NAMALWA (cell line): ENCODE results near the gene RUSF1.
A peak's percentile ranks its signal among the peaks of the same experiment; 100 is the strongest.
"Not testable (repeated sequence)": the region's sequence is repeated elsewhere in the genome, so short reads cannot be mapped to it uniquely, and the experiment has no call there.

Experiments
- DNase-seq: peaks from one replicate; pipeline ENCODE4 v3.0.0-alpha.2; 2015; ENCODE audit warnings: low spot score

Gene RUSF1

DNA sequence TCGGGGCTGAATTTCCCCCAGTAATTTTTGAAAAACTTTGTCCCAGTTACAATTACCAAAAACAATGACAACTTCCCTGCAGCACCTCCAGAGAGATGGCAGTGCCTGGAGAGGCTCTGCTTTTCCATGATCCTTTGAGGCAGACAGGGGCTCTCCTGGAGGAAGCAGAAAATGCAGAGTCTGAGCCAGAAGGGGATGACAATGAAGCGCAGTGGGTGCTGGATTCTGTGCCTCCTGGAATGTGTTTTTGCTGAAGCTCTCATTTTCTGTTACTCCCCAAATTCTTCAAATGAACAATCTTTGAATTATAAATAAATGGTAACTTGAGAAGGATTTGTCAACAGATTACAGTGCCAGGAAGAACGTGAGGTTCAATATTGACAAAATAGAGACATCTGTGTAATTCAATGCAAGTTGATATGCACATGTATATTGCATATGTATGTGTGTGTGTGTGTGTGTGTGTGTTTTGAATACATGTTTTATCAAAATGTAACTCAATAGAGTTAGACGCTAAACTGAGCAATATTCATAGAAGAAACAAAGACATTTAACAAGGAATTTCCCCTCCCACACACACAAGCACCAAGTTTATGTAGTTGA, 9.7 kb upstream of the RUSF1 start:
- no peak for DNase-seq

DNA sequence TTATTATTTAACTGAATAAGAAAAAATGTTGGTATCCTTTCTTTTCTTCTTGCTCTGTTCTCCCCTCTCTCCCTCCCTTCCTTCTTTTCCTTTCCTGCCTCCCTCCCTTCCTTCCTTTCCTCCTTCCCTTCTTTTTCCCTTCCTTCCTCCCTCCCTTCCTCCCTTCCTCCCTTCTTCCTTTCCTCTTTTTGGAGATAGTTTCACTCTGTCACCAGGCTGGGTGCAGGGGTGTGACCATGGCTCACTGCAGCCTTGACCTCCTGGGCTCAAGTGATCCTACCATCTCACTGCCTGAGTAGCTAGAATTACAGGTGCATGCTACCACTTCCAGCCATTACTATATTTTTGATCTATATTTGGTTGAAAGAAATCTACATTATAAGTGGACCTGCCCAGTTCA, 5.7 kb upstream of the RUSF1 start:
- no peak for DNase-seq

DNA sequence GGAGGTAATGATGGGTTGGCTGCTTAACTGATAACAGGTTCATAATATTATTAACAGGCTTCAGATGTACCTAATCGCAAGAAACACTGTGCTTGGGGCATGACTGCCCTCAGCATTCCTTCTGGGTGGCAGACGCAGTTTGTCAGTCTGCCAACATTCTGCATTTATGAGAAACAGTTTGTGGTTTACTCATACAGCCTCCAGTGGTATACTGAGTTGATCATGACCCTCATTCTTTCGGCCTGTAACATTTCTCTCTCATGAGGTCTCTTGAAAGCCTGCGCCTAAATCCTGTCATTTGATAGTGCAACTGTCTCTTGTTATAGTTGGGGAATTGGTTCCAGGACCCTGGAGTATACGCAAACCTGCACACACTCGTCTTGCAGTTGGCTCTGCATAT, 4.9 kb upstream of the RUSF1 start:
- DNase-seq: no peak

DNA sequence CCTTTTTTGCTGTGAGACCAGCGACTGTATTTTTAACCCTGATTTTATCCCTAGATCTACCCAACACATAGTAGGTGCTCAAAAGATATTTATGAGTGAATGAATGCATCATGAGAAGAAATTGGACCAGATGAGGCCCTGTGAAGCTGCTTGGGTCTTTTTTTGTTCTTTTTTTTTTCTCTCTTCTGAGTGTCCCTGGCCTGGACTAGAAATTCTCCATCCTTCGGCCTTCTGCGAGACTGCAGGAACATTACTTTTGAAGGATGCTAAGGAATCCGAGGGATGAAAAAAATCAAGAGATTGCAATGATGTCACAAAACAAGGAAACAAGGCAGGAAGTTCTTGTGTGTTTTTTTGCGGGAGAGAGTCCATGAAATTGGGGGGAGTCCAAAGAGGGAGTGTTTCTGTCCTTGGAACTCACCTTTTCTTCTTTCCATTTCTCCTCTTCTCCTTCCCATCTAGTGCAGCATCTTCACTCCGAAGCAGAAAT, 560 bp upstream of the RUSF1 start:
- DNase-seq: no peak

DNA sequence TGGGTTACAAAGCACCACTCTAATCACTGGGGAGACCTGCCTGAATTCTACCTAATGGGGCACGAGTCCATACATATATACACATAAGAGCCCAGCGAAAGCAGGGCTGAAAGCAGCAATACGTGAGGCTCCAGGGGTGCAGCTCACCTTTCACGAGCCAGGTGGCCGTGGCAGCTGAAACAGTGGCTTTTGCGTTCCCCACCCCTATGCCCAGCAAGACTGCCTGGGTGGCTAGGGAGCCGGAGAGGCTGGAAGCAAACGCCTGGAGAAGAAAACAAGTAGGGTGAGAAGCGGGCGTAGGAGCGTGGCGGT, 618 bp downstream of the RUSF1 start:
- DNase-seq: peak; percentile 37

DNA sequence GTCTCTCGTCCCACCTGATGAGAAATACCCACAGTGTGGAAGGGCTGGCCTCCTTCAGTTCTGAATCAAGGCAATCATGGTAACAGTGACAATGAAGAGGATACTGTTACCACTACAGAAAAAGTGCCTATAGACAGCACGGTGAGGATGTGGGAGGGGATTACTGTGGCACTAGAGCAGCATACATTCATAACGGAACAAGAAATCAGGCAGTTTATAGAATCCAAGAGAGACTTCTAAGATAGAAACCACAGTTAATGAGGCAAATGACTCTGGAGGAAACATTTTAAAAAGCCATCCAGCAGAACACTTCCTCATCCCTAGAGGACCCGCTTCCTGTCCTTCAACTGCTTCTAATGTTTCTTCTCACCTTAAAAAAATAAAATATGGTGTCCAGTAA, 2.7 kb downstream of the RUSF1 start:
- no peak for DNase-seq

DNA sequence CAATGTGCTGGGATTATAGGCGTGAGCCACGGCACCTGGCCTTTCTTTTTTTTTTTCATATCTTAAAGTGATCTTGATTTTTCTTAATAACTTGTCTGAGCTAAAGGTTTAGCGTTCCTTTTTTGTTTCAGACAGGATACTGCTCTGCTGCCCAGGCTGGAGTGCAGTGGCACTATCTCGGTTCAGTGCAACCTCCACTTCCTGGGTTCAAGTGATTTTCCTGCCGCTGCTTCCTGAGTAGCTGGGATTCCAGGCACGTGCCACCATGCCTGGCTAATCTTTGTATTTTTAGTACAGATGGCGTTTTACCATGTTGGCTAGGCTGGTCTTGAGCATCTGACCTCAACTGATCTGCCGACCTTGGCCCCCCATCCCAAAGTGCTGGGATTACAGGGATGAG, 4.0 kb downstream of the RUSF1 start:
- no peak for DNase-seq

DNA sequence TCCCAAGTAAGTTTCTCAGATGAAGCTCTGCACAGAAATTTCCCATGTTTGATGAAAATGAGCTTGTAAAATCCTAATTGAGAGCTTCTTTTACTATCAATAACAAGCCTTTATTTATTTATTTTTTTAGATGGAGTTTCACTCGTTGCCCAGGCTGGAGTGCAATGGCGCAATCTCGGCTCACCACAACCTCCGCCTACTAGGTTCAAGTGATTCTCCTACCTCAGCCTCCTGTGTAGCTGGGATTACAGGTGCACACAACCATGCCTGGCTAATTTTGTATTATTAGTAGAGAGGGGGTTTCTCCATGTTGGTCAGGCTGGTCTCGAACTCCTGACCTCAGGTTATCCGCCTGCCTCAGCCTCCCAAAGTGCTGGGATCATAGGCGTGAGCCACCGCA, 4.6 kb downstream of the RUSF1 start:
- DNase-seq: not testable (repeated sequence)

DNA sequence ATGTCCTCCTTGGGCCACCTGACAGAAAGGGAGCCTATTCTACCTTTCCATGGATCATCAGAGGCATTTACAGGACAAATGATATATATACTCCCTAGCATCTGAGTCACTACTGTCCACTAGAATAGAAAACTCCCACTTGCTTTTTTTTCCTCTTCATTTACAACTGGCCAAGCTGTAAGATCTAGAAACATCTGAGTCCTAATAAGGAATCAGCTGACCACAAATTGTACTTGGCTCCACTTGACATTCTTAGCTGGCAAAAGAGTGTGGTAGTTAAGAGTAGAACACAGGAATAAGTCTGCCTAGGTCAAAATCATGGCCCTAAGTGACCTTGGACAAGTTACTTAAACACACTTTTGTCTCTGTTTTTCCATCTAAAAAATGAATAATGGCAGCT, 5.2 kb downstream of the RUSF1 start:
- DNase-seq: no peak

DNA sequence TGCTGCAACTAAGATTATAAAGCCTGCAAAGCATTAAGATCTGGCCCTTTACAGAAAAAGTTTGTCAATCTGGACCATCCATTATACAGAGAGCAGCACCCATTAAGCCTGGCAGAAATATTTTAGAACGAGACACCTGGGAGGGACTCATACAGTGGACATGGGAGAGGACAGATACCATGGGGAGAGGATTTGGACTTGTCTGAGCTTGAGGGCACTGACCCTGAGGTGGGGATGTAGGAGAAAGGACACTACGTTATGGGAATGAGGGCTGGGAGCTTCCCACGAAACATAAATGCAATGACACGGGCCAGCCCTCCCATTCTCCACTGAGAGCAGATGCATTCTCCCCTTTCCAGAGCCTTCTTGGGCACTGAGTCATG, 6.2 kb downstream of the RUSF1 start:
- DNase-seq: no peak

DNA sequence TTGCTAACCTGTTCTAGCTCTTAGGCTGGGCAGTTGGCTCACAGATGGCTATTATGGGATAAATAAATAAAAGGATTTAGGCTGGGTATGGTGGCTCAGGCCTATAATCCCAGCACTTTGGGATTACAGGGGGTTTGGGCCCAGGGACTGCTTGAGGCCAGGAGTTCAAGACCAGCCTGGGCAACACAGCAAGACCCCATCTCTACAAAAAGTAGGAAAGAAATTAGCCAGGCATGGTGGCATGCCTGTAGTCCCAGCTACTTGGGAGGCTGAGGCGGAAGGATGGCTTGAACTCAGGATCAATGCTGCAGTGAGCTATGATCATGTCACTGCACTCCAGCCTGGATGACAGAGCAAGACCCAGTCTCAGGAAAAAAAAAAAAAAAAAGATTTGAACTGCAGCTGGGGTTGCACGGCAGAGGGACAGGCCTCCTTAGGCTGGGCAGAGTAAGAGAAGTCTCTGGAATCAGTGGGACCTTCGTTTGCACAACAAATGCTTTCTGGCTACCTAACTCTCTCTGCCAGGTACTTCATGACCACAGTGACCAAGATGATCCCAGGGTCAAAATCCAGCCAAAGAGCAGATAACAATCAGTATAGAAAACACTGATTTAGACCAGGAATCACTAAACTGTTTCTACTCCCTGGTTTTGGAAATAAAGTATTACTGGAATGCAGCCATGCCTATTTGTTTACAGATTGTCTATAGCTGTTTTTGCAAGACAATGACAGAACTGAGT, 6.8 kb downstream of the RUSF1 start:
- no peak for DNase-seq

DNA sequence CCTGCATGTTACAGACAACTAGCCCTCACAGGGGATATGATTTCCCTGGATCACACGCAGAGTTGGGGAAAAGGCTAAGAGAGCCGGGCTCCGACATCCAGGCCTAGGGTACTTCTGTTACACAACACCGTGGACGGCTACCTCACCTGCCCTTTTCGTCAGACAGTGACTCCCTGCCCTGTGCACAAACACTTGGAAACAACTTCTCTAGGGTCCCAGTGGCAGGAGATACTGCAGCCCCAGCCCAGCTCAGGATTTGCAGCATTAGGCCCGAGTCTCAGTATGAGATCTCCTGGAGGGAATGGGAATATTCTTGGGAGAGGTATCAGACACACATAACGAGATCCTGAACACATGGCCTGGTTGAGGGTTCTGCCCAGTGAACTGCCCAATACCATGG, 8.3 kb downstream of the RUSF1 start:
- DNase-seq: no peak

DNA sequence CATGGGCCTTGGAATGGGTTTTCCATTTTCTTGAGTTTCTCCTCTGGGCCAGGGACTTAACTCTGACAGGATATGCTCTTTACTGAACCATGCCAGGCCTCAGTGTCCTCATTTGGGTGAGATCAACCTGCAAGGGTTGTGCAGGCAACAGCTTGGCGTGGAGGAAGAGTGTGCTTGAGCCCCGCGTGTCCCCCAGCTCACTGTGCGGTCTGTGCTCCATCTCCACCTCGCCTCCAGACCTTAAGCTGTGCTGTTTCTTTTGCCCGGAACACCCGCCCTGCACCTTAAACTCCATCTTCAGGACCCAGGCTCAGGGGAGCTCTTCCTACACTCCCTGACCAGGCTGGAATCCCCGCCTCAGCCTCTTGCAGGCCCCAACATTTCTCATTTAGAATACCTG, 9.7 kb downstream of the RUSF1 start:
- DNase-seq: no peak

DNA sequence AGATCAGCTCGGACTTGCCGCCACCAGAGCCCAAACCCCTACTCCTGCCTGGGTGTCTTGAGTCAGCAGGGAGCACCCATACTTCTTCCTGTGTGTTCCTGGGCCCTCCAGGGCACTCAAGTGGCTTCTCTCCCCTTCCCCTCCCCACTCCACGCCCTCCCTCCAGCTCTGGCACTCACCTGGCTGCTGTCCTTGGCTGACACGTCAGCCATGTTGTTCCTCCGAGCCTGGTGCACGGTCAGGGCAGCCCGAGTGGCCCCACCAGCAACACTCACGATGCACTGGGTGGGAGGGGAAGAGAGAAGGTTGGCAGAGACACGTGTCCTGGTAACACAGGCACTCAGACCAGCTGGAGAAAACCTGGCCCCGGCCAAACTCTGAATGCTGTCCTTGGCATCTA, 11.5 kb downstream of the RUSF1 start:
- DNase-seq: no peak

DNA sequence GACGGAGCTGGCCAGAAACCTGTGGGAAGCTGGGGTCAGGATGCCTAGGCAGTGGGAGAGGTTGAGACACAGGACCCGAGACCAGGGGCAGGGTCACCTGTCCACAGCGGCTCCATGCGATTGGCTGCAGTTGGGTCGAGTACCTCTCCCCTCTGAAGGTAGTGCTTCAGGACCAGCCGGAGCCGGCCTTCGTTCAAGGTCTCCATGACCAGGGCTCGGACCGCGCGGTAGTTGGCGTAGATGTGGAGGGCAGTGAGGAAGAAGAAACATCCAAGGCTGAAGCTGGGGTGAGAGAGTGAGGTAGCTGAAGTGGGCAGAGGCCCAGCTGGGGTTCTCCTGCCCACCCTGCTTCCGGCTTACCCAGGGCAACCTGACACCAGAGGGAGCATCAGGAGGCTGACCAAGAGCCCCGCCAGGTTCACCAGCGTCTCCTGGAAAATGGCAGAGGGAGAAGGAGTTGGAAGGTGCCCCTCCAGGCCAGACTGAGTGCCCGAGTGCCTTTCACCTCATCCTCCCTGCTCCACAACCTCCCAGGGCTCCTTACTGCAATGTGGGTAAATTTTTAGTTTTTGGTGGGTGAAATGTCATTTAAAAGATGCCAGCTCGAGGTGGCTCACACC, 14.6 kb downstream of the RUSF1 start:
- DNase-seq: no peak

DNA sequence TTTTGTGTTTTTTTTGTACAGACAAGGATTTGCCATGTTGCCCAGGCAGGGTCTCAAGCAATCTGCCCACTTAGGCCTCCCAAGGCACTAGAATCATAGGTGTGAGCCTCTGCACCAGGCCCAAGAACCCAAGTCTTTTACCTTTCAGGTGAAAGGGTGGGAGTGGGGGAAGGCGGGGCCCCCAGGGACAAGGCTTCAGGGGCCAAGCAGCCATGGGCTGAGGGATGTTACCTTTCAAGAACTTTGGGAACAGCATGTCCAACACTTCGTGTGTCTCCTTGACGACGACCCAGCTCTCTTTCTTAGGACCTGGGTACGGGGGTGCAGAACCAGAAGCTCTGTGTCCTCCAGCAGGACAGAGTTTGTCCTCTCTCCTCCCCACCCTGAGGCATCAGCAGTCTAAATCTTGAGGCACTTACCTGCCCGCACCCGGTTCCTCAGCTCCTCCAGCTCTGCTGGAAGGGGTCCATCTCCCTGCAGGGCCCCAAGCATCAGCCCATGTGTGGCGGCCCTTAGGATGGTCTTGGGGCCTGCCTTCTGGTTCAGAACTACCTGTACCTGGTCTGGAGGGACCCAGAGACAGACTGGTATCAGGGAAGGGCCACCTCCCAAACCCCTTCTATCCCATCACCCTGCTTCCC, 16.3 kb downstream of the RUSF1 start:
- DNase-seq: no peak

DNA sequence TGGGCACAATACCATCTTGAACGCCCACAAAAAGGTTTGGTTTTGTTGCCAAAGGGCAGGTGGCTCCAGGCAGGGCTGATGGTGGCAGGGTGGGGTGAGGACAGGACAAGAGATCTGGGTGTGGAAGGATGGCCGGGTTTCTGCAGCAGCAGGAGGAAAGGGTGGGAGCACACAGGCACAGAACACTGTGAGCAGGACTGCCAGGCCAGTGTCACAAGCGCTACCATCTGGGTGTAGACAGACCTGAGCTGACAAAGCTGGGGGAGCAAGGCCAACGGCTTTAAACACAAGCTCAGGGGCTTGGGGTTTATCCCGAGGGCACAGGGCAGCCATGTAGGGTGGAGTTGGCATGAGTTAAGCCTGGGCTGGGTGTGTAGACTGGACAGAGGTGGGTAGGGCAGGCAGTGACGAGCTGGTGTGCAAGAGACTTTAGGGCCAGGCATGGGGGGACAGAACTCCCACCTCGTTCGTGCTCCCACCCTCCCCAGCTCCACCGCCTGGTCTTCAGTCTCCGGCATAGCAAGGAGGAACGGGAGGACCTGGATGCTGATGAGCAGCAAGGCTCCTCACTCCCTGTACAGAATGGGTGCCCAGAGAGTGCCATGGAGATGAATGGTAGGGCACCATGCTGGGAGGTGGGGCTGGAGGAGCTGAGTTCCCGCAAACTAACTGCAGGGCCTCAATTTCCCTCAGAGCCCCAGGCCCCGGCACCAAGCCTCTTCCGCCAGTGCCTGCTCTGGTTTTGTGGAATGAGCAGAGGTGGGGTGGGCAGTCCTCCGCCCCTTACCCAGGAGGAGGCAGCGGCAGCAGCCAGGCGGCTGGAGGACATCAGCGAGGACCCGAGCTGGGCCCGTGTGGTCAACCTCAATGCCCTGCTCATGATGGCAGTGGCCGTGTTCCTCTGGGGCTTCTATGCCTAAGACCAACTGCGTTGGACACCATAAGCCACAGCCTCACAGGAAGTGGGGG, 18.3 kb downstream of the RUSF1 start:
- DNase-seq: no peak

DNA sequence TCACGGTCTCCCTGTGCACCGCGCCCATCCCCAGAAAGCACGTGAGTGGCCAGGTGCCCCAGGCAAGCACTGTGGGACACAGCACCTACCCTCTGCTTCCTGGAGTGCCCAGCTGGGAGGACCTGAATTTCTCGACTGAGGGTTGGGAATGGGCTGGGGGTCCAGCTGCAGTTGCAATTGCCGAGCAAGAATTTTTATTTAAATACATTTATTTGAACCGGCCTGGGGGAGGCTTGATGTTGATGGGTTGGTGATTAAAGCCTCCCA, 19.0 kb downstream of the RUSF1 start:
- no peak for DNase-seq

DNA sequence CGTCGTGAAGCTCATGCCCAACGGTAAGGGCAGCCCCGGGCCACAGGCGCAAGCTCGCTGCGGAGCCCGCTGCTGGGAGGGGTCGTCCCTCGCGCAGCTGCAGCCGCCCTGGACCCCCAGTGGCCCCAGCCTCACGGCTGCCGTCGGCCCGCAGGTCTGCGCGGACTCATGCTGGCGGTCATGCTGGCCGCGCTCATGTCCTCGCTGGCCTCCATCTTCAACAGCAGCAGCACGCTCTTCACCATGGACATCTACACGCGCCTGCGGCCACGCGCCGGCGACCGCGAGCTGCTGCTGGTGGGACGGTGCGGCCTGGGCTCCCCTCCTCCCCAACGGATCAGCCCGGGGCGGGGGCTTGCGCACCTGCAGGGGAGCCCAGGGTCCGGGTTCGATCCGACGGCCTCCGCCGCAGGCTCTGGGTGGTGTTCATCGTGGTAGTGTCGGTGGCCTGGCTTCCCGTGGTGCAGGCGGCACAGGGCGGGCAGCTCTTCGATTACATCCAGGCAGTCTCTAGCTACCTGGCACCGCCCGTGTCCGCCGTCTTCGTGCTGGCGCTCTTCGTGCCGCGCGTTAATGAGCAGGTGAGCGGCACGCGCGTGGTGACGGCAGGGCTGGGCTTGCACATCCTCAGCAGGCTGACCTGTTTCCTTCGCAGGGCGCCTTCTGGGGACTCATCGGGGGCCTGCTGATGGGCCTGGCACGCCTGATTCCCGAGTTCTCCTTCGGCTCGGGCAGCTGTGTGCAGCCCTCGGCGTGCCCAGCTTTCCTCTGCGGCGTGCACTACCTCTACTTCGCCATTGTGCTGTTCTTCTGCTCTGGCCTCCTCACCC, 19.5 kb downstream of the RUSF1 start:
- DNase-seq: no peak

DNA sequence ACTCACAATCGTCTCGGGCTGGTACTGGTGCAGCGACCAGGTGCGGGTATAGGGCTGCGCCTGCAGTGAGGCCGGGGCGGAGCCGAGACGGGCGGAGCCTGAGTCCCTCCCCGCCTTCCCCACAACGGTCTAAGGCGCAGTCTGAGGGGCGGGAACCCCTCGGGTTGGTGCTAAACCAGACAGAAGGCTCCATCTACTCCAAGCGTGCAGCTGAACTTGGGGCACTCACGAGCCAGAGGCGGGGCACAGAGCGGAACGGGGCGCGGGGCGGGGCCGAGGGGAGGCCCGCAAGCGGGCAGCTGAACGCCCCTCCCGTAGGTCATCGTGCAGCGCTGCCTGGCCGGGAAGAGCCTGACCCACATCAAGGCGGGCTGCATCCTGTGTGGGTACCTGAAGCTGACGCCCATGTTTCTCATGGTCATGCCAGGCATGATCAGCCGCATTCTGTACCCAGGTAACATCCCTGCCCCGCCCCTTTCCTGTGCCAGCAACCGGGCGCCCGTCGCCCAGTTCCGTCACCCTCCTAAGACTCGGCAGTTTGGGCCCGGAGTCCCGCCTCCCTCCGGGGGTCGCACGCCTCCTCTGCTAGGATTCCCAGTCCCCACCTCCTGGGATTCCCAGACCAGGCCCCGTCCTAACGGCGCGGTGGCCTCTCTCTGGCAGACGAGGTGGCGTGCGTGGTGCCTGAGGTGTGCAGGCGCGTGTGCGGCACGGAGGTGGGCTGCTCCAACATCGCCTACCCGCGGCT, 20.3 kb downstream of the RUSF1 start:
- peak; percentile 83 for DNase-seq
